Peyer's patch (tissue), 4 donors: ENCODE data around the gene ERVH48-1. TPM values are rescaled to one million over a fixed set of nuclear protein-coding genes. Genes with fewer than 3 reads are reported as not detected.
"Not testable (repeated sequence)": the region's sequence is repeated elsewhere in the genome, so short reads cannot be mapped to it uniquely, and the experiment has no call there.

Experiments
- DNase-seq, 3 donors: peaks; one replicate each; pipeline ENCODE4 v3.0.0-alpha.2; 2017 to 2019
- H3K27ac ChIP-seq, 4 donors: fragments of 200-600 bp; sonication (generic); one replicate each; pipeline ENCODE4 v1.5.1; 2016 to 2019
- H3K27me3 ChIP-seq, 2 donors: fragments of 200-600 bp; sonication (generic); one replicate each; pipeline ENCODE4 v1.5.1; 2019
- H3K36me3 ChIP-seq, 3 donors: fragments of 200-600 bp; sonication (generic); one replicate each; pipeline ENCODE4 v1.5.1; 2016 to 2019
- H3K4me1 ChIP-seq, 4 donors: fragments of 200-600 bp; sonication (generic); one replicate each; pipeline ENCODE4 v1.5.1; 2016 to 2019
- H3K4me3 ChIP-seq, 4 donors: fragments of 200-600 bp; sonication (generic); 1 replicate in 3 of 4; 2 replicates in 1 of 4; pipeline ENCODE4 v1.5.1; 2016 to 2019; ENCODE audit warnings: mild to moderate bottlenecking in 1 of 4
- H3K9me3 ChIP-seq, 4 donors: fragments of 200-600 bp; sonication (generic); one replicate each; pipeline ENCODE4 v1.5.1; 2016 to 2019; ENCODE audit warnings: mild to moderate bottlenecking in 1 of 4
- POLR2A ChIP-seq, 2 donors: fragments of 450-650 bp; IDR thresholded peaks; one replicate each; pipeline ENCODE4 v1.5.1; 2017; ENCODE audit warnings: antibody characterized with exemption in 2 of 2, mild to moderate bottlenecking in 2 of 2, moderate library complexity in 2 of 2
- total RNA-seq, 4 donors: library from RNA; depleted of rRNA; stranded (reverse); fragments of >200 nt; gene quantifications; one replicate each; pipeline ENCODE4 v1.1.0, GENCODE V29; 2016
- TF ChIP-seq, protein P1 (sequence below), 6 experiments: fragments of 450-650 bp in 4 of 6; fragments of 200-600 bp in 2 of 6; sonication (generic) in 1 of 6; IDR thresholded peaks; one replicate each; pipeline ENCODE4 v1.5.1; 2017 to 2019; ENCODE audit warnings: antibody characterized with exemption in 6 of 6, mild to moderate bottlenecking in 3 of 6, moderate library complexity in 1 of 6

Gene ERVH48-1
- total RNA-seq, 4 donors from 2014 or later = not detected

DNA sequence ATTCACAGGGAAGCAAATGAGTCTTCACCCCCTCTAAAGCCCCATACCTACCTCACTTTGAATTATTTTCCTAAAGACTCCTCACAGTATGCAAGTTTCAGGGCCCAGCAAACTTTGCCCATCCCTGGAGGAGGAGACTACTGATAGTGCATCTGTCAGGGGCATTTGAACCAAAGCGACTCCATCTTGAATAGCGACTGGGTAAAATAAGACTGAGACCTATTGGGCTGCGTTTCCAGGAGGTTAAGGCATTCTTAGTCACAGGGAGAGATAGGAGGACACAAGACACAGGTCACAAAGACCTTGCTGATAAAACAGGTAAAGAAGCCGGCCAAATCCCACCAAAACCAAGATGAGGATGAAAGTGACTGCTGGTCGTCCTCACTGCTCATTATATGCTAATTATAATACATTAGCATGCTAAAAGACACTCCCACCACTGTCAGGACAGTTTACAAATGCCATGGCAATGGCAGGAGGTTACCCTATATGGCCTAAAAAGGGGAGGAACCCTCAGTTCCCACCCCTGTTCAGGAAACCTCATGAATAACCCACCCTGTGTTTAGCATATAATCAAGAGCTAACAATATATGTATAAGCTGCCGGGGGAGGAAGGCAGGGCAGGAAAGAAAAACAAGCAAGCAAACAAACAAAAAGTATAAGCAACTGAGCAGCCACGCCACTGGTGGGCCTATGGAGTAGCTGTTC lies 45.7 kb upstream of the ERVH48-1 start:
- TF ChIP-seq, protein P1, sequence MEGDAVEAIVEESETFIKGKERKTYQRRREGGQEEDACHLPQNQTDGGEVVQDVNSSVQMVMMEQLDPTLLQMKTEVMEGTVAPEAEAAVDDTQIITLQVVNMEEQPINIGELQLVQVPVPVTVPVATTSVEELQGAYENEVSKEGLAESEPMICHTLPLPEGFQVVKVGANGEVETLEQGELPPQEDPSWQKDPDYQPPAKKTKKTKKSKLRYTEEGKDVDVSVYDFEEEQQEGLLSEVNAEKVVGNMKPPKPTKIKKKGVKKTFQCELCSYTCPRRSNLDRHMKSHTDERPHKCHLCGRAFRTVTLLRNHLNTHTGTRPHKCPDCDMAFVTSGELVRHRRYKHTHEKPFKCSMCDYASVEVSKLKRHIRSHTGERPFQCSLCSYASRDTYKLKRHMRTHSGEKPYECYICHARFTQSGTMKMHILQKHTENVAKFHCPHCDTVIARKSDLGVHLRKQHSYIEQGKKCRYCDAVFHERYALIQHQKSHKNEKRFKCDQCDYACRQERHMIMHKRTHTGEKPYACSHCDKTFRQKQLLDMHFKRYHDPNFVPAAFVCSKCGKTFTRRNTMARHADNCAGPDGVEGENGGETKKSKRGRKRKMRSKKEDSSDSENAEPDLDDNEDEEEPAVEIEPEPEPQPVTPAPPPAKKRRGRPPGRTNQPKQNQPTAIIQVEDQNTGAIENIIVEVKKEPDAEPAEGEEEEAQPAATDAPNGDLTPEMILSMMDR (IDR thresholded peaks at IDR 0.05) = no peak
- no peak for TF ChIP-seq POLR2A (IDR thresholded peaks at IDR 0.05)
- Histone ChIP-seq H3K9me3 (no peaks in the 10 kb centered on the region), H3K36me3 (no peaks in the 10 kb centered on the region), H3K27me3 (no peaks in the 10 kb centered on the region), H3K4me3 (no peak overlapping the region), H3K27ac (no peak overlapping the region), H3K4me1 (peaks cover 0 to 12% (median 7%) of the 10 kb centered on the region in 4 donors)
- DNase-seq = peak in 1 of 3 donors; percentile 25

DNA sequence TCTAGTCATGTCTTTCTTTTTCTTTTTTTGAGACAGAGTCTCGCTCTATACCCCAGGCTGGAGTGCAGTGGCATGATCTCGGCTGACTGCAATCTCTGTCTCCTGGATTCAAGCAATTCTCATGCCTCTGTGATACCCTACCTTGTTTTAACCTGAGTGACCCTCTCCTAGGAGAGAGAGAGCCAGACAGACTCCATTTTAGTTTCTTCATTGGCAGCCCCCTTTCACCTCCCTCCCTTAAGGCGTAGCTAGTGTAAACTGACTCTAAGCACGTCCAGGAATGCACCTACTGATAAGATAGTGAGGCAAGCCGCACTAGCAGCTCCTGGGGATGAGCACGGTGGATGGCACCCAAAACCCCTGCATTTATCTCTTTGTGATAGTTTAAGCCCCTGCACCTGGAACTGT lies 43.8 kb upstream of the ERVH48-1 start:
- Histone ChIP-seq H3K36me3 (no peaks in the 10 kb centered on the region), H3K4me1 (peaks cover 0 to 6% (median 4%) of the 10 kb centered on the region in 4 donors), H3K9me3 (no peaks in the 10 kb centered on the region), H3K4me3 (no peak overlapping the region), H3K27ac (no peak overlapping the region), H3K27me3 (no peaks in the 10 kb centered on the region)
- TF ChIP-seq, protein P1 (IDR thresholded peaks at IDR 0.05) = no peak
- TF ChIP-seq POLR2A (IDR thresholded peaks at IDR 0.05) = no peak
- DNase-seq = no peak

DNA sequence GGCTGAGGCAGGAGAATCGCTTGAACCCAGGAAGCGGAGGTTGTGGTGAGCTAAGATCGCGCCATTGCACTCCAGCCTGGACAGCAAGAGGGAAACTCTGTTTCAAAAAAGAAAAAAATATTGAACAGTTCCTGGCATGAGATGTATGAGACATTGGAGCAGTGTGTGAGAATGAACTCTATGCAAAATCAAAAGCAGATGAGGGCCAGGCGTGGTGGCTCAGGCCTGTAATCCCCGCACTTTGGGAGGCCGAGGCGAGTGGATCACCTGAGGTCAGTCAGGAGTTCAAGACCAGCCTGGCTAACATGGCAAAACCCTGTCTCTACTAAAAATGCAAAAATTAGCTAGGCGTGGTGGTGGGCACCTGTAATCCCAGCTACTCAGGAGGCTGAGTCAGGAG lies 42.2 kb upstream of the ERVH48-1 start:
- not testable (repeated sequence) for H3K4me3 ChIP-seq, DNase-seq, H3K4me1 ChIP-seq, H3K27me3 ChIP-seq, H3K36me3 ChIP-seq, H3K27ac ChIP-seq, H3K9me3 ChIP-seq

DNA sequence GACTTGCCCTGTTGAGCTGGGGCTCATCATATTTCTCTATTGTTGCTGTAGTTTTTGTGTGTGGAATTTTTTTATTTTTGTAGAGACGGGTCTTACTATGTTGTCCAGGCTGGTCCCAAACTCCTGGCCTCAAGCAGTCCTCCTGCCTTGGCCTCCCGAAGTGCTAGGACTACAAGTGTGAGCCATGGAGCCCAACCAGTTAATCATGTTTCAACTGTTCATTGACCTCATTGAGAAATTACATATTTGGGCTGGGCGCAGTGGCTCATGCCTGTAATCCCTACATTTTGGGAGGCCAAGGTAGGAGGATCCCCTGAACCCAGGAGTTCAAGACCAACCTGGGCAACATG lies 39.8 kb upstream of the ERVH48-1 start:
- TF ChIP-seq, protein P1 (IDR thresholded peaks at IDR 0.05) = no peak
- no peak for TF ChIP-seq POLR2A (IDR thresholded peaks at IDR 0.05)
- Histone ChIP-seq H3K4me3 (no peak overlapping the region), H3K27ac (no peak overlapping the region), H3K27me3 (no peaks in the 10 kb centered on the region), H3K36me3 (no peaks in the 10 kb centered on the region), H3K4me1 (no peaks in the 10 kb centered on the region), H3K9me3 (no peaks in the 10 kb centered on the region)
- peak in 1 of 3 donors; percentile 18 for DNase-seq

DNA sequence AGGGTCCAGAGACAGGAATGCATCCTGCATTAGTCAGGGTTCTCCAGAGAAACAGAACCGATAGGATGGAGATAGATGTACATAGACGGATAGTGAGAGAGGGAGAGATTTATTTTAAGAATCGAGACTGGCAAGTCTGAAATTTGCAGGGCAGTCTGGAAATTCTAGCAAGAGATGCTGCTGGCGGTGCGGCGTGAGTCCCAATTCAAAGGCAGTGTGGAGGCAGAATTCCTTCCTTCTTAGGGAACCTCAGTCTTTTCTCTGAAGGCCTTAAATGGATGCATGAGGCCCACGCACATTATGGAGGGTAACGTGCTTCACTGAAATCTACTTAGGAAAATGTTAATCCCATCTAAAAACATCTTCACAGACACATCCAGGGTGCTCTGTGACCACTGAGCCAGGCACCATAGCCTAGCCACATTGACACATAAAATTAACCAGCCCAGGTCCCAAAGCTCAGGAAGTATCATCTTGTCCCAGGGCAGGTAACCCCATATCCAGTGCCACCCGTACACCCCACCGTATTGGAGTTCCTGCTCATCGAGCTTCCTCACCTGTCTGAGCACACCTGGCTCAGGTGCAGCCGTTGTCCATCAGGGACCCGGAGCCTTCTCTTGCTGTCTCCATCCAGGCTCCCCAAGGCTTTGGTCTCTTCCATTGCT lies 39.2 kb upstream of the ERVH48-1 start:
- no peaks in the 10 kb centered on the region for H3K9me3 ChIP-seq

DNA sequence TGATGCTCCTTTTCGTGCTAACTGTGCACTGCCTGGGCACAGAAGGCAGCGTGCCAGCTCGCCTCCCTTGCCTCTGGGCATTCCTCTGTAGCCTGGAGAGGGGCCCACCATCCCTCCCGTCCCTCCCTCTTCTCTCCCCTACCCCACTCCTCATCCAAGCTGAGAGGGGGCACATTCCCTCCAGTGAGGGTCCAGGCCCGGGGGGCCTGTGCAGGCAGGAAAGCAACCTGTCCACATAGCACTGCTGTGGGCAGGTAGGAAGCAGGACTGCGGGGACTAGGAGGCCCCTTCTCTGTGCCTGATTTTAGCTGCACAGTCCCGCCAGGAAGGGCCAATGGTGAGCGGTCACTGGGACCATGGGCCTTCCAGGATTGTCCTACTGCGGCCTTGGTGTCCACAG lies 38.7 kb upstream of the ERVH48-1 start:
- Histone ChIP-seq H3K4me3 (no peak overlapping the region), H3K36me3 (no peaks in the 10 kb centered on the region), H3K27me3 (no peaks in the 10 kb centered on the region), H3K27ac (no peak overlapping the region), H3K4me1 (no peaks in the 10 kb centered on the region), H3K9me3 (no peaks in the 10 kb centered on the region)
- DNase-seq = no peak
- TF ChIP-seq, protein P1 (IDR thresholded peaks at IDR 0.05) = no peak
- no peak for TF ChIP-seq POLR2A (IDR thresholded peaks at IDR 0.05)

More for the DNA sequence above, 39.2 kb upstream of the ERVH48-1 start:
- Histone ChIP-seq H3K4me1 (no peaks in the 10 kb centered on the region), H3K4me3 (no peak overlapping the region), H3K36me3 (no peaks in the 10 kb centered on the region), H3K27ac (no peak overlapping the region), H3K27me3 (no peaks in the 10 kb centered on the region)
- peak in 1 of 3 donors; percentile 33 for DNase-seq
- no peak for TF ChIP-seq POLR2A (IDR thresholded peaks at IDR 0.05)
- TF ChIP-seq, protein P1 (IDR thresholded peaks at IDR 0.05) = no peak
